Sciatic nerve (tissue), 2 donors: ENCODE data around the gene ATP2B2. TPM values are rescaled to one million over a fixed set of nuclear protein-coding genes. Genes with fewer than 3 reads are reported as not detected.

Source experiments
- ATAC-seq: fragments of 200-7000 bp; cut with Tn5 transposase; one replicate; pipeline ENCODE4 v1.9.1; 2020; ENCODE audit warnings: mild to moderate bottlenecking, moderate library complexity
- DNase-seq: peaks from one replicate; pipeline ENCODE4 v3.0.0-alpha.2; 2020; ENCODE audit warnings: low spot score
- intact Hi-C: fragments of 100-400 bp; cut with DNase I; formaldehyde crosslinking; loops from one replicate; pipeline ENCODE4 v1.14.2; 2022
- total RNA-seq: library from RNA; stranded (reverse); fragmentation: NEBNext Ultra II Directional; extraction: Animal tissue kit (Norgen Biotek cat#: 25700); gene quantifications from one replicate; pipeline ENCODE4 v1.2.1, GENCODE V29; 2021
- donor health status: DM: no; HTN: no; CAD: no.
- donor health status: DM: no; HTN: no; CAD: no.

The ATP2B2 gene
- total RNA-seq, 1 donor from 2014 or later: 1.4 TPM

- intact Hi-C loops: no loop called here
- ATAC-seq (peak; percentile 93), DNase-seq (no peak)
Measured at GRCh38 chr3:10366651-10367101, 138.7 kb downstream of the ATP2B2 start.

DNA sequence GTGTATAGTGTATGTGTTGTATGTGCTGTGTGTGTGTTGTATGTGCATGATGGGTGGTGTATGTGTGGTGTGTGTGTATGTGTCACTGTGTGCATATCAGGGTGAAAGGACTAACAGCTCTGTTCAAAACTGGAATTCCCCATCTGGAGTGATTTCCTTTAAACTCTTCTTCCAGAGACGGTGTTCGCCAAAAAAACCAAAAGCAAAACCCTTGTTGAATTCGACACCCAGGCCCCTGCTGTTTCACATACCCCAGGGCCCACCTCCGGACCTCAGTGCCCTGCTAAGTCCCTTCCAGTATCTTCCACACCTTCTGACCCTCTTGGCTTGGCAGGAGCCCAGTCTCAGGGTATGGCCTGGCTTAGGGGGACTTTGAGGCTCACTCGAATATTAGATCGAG is 139.6 kb downstream of the ATP2B2 start:
- intact Hi-C loops: no loop called here
- ATAC-seq: no peak
- no peak for DNase-seq

- DNase-seq (no peak), ATAC-seq (no peak)
- intact Hi-C loops: no loop called here
Measured at GRCh38 chr3:10365316-10365715, 140.1 kb downstream of the ATP2B2 start.

DNA sequence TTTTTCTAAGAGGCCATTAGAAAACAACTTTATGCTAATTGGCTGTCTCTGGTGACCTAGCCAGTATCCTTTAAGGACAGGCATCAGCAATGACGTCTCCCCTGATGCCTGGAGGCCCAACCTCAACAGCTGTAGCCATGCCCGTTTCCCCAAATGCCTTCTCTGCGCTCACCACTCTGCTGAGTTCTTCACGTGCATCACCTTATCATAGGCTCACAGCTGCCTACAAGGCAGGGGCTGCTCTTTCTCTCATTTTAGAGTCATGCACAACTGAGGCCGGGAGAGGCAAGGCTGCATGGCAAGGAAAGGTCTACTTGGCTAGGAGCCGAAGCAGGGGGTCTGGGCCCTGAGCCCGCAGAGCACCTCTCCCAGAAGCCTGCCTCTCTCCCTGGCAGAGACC is 140.6 kb downstream of the ATP2B2 start:
- ATAC-seq: no peak
- intact Hi-C loops: no loop called here
- no peak for DNase-seq

DNA sequence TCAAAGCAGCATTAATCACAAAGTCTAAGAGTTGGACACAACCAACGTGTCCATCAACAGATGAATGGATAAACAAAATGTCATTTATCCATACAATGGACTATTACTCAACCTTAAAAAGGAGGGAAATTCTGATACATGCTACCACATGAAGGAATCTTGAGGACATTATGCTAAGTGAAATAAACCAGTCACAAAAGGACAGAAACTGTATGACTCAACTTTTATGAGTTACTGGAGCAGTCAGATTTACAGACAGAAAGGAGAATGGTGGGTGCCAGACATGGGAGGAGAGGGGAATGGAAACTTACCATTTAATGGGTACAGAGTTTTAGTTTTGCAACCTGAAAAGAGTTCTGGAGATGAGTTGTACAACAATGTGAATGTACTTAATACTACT is 141.5 kb downstream of the ATP2B2 start:
- no peak for DNase-seq
- intact Hi-C loops: no loop called here
- ATAC-seq: no peak

DNA sequence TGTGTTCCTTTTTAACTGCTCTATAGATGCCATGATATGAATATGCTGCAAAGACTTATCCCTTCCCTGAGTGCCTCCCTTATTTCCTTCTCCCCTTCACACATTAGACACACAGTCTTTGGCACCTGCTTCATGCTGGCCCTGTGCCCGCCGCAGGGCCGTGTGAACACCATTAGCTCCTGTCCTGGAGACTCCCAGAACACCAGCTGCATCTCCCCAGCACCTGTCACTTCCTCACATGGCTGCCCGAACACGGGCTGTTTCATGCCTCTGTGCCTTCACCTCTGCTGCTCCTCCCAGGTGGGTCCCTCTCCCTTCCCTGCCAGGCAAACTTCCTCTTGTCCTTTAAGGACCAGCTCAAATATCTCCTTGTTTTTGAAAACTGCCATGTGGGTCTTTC is 144.0 kb downstream of the ATP2B2 start:
- ATAC-seq (no peak), DNase-seq (no peak)
- intact Hi-C loops: no loop called here

DNA sequence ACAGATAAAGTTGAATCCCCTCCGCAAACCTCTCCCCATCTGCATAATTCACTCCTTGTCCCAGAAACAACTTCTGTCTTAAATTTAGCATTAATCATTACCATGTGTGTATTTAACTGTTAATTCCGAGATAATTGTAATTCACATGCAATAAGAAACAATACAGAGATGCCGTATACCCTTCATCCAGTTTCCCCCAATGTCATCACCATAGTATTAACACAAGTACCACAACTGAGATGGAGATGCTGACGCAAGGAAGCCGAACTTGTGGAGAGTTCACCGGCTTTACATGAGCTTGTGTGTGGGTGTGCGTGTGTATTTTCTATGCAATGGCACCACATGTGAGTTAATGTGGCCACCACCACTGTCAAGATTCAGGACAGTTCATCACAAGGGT is 144.9 kb downstream of the ATP2B2 start:
- intact Hi-C loops: no loop called here
- no peak for DNase-seq
- no peak for ATAC-seq

GRCh38 chr3:10359761-10360161 is 145.6 kb downstream of the ATP2B2 start:
- ATAC-seq: no peak
- intact Hi-C loops: no loop called here
- no peak for DNase-seq

- no peak for ATAC-seq
- DNase-seq: no peak
- intact Hi-C loops: no loop called here
Measured at GRCh38 chr3:10358309-10358980, 146.9 kb downstream of the ATP2B2 start.

- intact Hi-C loops: no loop called here
- DNase-seq (no peak), ATAC-seq (no peak)
Measured at GRCh38 chr3:10357592-10358308, 147.6 kb downstream of the ATP2B2 start.

GRCh38 chr3:10357095-10357494 is 148.3 kb downstream of the ATP2B2 start:
- ATAC-seq: no peak
- no peak for DNase-seq
- intact Hi-C loops: no loop called here

DNA sequence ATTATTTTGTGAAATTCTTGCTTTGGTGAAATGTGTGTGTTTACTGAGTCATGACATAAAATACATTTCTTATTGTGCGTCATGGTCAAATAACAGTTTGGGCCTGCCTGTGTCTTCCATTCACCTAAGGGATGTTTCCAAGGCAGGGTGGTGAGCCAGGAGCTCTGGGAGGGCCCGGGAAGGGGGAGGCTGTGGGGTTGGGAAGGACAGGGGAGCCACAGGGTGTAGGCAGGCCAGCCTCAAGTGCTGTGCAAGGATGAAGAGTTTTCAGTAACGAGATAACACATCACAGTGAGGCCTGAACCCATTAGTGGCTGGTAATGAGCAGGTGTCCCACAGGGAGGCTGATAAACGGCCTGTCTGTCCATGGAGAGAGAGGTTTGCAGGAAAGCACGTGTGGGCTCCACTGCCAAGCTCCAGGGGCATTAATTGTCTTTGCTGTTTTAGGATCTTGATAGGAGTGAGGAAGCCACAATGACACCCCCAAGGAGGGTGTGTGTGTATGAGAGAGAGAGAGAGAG is 148.9 kb downstream of the ATP2B2 start:
- intact Hi-C loops: no loop called here
- DNase-seq (no peak), ATAC-seq (no peak)

GRCh38 chr3:10354361-10355015 is 150.9 kb downstream of the ATP2B2 start:
- ATAC-seq (no peak), DNase-seq (no peak)
- intact Hi-C loops: no loop called here

DNA sequence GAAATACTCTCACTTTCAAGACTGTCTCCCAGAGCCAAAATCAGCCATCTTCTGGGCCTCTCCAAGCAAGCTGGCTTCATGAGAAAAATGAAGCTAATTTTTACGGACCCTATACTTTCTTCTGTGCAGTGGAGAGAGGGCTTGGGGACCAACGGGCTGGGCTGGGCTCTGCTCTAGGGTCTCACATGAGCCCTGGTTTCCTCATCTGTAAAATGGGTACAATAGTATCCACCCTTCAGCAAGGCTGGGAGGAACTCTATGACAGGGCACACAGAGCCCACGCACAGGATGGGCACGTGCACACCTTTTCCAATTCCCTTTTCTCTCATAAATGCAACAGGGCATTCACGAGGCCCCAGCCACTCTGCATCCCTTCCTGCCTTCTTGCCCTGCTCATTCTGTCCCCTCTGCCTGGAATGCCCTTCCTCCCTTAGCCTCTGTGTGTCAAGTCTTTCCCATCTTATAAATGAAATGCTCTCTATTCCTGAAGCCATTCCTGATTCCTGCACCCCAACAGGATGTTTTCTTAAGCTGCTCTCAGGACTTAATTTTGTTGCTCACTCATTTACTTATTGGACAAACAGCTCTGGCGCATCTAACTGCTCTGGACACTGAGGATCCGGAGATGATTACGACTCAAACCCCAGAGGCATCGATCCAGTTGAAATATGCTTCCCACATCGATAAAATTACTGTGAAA is 151.6 kb downstream of the ATP2B2 start:
- ATAC-seq: no peak
- no peak for DNase-seq
- intact Hi-C loops: no loop called here

DNA sequence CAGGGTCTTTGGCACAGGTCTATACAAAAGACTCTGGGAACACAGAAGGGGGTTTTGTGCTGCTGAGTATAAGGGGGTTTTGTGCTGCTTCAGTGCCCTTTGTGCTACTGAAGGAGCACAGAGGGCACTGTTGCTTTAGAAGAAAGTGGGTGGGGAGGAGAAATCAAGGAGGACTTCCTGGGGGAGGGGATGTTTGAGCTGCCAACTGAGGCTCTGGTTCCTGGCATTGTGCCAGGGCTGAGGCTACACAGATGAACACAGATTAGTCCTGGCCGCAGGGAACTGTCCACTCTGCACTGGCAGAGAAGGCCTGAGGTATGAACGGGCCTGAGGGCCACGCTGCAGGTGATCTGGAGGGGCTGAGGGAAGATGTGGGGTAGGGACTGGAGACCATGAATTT is 152.2 kb downstream of the ATP2B2 start:
- ATAC-seq (no peak), DNase-seq (no peak)
- intact Hi-C loops: no loop called here

- no peak for DNase-seq
- intact Hi-C loops: no loop called here
- ATAC-seq: no peak
Measured at GRCh38 chr3:10352146-10352911, 153.1 kb downstream of the ATP2B2 start.

- no peak for ATAC-seq
- intact Hi-C loops: no loop called here
- no peak for DNase-seq
Measured at GRCh38 chr3:10351013-10351735, 154.2 kb downstream of the ATP2B2 start.

DNA sequence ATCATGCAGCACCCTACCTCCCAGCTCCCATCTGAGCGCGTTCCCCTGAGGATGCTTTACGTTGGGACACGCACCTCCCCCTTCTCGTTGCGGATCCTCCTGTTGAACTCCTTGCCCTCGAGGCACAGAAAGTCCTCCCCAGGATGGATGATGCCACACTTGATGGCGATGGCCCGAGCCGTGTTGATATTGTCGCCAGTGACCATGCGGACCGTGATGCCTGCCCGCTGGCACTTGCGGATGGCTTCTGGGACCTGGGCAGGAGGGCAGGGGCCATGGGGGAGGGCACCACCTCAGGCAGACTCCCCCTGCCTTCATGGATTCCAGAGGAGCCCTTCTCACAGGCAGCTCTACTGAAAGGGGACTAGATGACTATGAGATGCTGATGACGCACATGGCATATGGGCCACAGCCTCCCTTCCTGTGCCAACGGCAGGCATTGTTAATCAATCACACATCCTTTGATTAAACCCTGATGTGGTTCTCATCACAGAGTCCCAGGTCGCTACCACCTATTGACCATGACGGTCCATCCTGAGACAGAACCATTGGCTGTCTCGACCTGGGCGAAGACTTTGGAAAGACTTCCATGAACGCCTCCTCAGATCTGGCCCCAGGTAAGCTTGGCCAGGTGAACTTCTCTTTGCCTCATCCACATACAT is 154.9 kb downstream of the ATP2B2 start:
- intact Hi-C loops: no loop called here
- DNase-seq (no peak), ATAC-seq (no peak)
